WERI-Rb-1 (cell line): Measurements from ENCODE around the gene HNRNPAB.

Source experiments
- DNase-seq: peaks from one replicate; pipeline ENCODE4 v3.0.0-alpha.2; 2020
- H3K27ac ChIP-seq: fragments of 250-450 bp; sonication (Bioruptor Pico); 2 replicates; pipeline ENCODE4 v1.5.1; 2020; ENCODE audit warnings: mild to moderate bottlenecking, moderate library complexity
- H3K27me3 ChIP-seq: fragments of 250-450 bp; sonication (Bioruptor Pico); 2 replicates; pipeline ENCODE4 v1.5.1; 2021; ENCODE audit warnings: mild to moderate bottlenecking, low read depth, moderate library complexity; ENCODE audit not compliant: insufficient read depth, severe bottlenecking
- H3K36me3 ChIP-seq: fragments of 250-450 bp; sonication (Bioruptor Pico); 2 replicates; pipeline ENCODE4 v1.5.1; 2020; ENCODE audit warnings: mild to moderate bottlenecking, moderate library complexity
- H3K4me3 ChIP-seq: 2 replicates; pipeline ENCODE4 v1.5.1; 2011; ENCODE audit warnings: low read depth, mild to moderate bottlenecking, control low read depth, low read length
- H3K9me3 ChIP-seq: fragments of 250-450 bp; sonication (Bioruptor Pico); 2 replicates; pipeline ENCODE4 v1.5.1; 2021; ENCODE audit warnings: mild to moderate bottlenecking, moderate library complexity; ENCODE audit not compliant: severe bottlenecking
- CTCF ChIP-seq: IDR thresholded peaks from 2 replicates; pipeline ENCODE4 v1.5.1; 2011; ENCODE audit warnings: low read depth, mild to moderate bottlenecking, control low read depth, inconsistent platforms, low read length

HNRNPAB gene

GRCh38 chr5:178198706-178199105, 5.6 kb upstream of the HNRNPAB start:
- Histone ChIP-seq H3K36me3 (no peaks in the 10 kb centered on the region), H3K9me3 (no peaks in the 10 kb centered on the region), H3K27me3 (no peaks in the 10 kb centered on the region), H3K4me3 (no peak overlapping the region), H3K27ac (peak overlapping the region; percentile 20; the same call in 1 of the 2 replicates)
- DNase-seq, result no peak
- no peak for TF ChIP-seq CTCF

- H3K9me3 ChIP-seq, result no peaks in the 10 kb centered on the region
- no peak overlapping the region for H3K4me3 ChIP-seq
- H3K36me3 ChIP-seq, result no peaks in the 10 kb centered on the region
- no peak for DNase-seq
- no peaks in the 10 kb centered on the region for H3K27me3 ChIP-seq
- no peak overlapping the region for H3K27ac ChIP-seq
- TF ChIP-seq CTCF, result no peak
Observed at GRCh38 chr5:178199581-178200434, 4.5 kb upstream of the HNRNPAB start.

- peaks cover 11% of the 10 kb centered on the region for H3K36me3 ChIP-seq
- H3K9me3 ChIP-seq, result no peaks in the 10 kb centered on the region
- no peak for DNase-seq
- H3K27me3 ChIP-seq, result no peaks in the 10 kb centered on the region
- no peak overlapping the region for H3K27ac ChIP-seq
- no peak overlapping the region for H3K4me3 ChIP-seq
- TF ChIP-seq CTCF, result no peak
Observed at GRCh38 chr5:178201221-178201926, 3.0 kb upstream of the HNRNPAB start.

GRCh38 chr5:178201927-178202235, 2.5 kb upstream of the HNRNPAB start:
- TF ChIP-seq CTCF, result no peak
- H3K27ac ChIP-seq, result no peak overlapping the region

DNA sequence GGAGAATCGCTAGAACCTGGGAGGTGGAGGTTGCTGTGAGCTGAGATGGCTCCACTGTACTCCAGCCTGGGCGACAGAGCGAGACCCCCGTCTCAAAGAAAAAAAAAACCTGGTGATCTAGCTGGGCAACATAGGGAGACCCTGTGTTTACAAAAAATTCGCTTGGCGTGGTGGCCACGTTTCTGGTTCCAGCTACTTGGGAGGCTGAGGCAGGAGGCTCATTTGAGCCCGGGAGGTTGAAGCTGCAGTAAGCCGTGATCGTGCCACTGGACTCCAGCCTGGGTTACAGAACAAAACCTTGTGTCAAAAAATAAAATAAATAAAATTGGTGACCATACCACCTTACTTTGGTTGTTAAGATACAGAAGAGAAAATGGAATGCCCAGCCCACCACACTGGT, 1.8 kb upstream of the HNRNPAB start:
- H3K9me3 ChIP-seq, result no peaks in the 10 kb centered on the region
- peaks cover 23% of the 10 kb centered on the region for H3K36me3 ChIP-seq
- no peak for DNase-seq
- TF ChIP-seq CTCF, result no peak
- no peaks in the 10 kb centered on the region for H3K27me3 ChIP-seq
- no peak overlapping the region for H3K27ac ChIP-seq
- H3K4me3 ChIP-seq, result no peak overlapping the region

More at GRCh38 chr5:178201927-178202235, 2.5 kb upstream of the HNRNPAB start:
- DNase-seq, result no peak
- Histone ChIP-seq H3K9me3 (no peaks in the 10 kb centered on the region), H3K27me3 (no peaks in the 10 kb centered on the region), H3K36me3 (peaks cover 17% of the 10 kb centered on the region), H3K4me3 (no peak overlapping the region)
